PFSK-1 (cell line): ENCODE data around the gene FBXL13.

Source experiments
- FOXP2 ChIP-seq: optimal IDR thresholded peaks from 2 replicates; pipeline ENCODE3; 2011; ENCODE audit warnings: borderline replicate concordance, control low read depth, inconsistent platforms; ENCODE audit not compliant: insufficient read depth; ENCODE audit errors: extremely low read length, extremely low read depth
- POLR2AphosphoS5 ChIP-seq: IDR thresholded peaks from 2 replicates; pipeline ENCODE4 v1.6.1; 2012; ENCODE audit warnings: low read depth, mild to moderate bottlenecking, control low read depth, low read length, moderate library complexity
- REST ChIP-seq, 2 experiments: IDR thresholded peaks; 2 replicates each; pipeline versions ENCODE4 v1.6.1 to v1.8.0; 2011 to 2012; ENCODE audit warnings: low read depth in 2 of 2, low read length in 2 of 2, control low read depth in 1 of 2, inconsistent platforms in 1 of 2, mild to moderate bottlenecking in 1 of 2, moderate library complexity in 1 of 2; ENCODE audit not compliant: insufficient read depth in 1 of 2
- SIN3A ChIP-seq: IDR thresholded peaks from 2 replicates; pipeline ENCODE4 v1.6.1; 2012; ENCODE audit warnings: mild to moderate bottlenecking, low read length, moderate library complexity, borderline replicate concordance; ENCODE audit not compliant: insufficient read depth
- TAF1 ChIP-seq: IDR thresholded peaks from 2 replicates; pipeline ENCODE4 v1.6.1; 2012; ENCODE audit warnings: low read length, control low read depth, borderline replicate concordance; ENCODE audit not compliant: insufficient read depth

FBXL13 gene

GRCh38 chr7:102832674-102833073, 241.9 kb downstream of the FBXL13 start:
- TF ChIP-seq SIN3A: no peak

GRCh38 chr7:102830197-102830596, 244.4 kb downstream of the FBXL13 start:
- TF ChIP-seq TAF1: no peak
- TF ChIP-seq SIN3A: no peak
- no peak for TF ChIP-seq FOXP2
- TF ChIP-seq POLR2AphosphoS5: no peak
- TF ChIP-seq REST (IDR thresholded peaks at IDR 0.05; ENCODE audit: insufficient read depth in 1 of 2, low read depth in 2 of 2, low read length in 2 of 2): no peak

- no peak for TF ChIP-seq SIN3A
- no peak for TF ChIP-seq TAF1
- no peak for TF ChIP-seq REST (IDR thresholded peaks at IDR 0.05; ENCODE audit: insufficient read depth in 1 of 2, low read depth in 2 of 2, low read length in 2 of 2)
- no peak for TF ChIP-seq POLR2AphosphoS5
- no peak for TF ChIP-seq FOXP2
Observed at GRCh38 chr7:102829075-102829474, 245.5 kb downstream of the FBXL13 start.

- TF ChIP-seq TAF1: no peak
- TF ChIP-seq POLR2AphosphoS5: no peak
- TF ChIP-seq SIN3A: no peak
- TF ChIP-seq FOXP2: no peak
- no peak for TF ChIP-seq REST (IDR thresholded peaks at IDR 0.05; ENCODE audit: insufficient read depth in 1 of 2, low read depth in 2 of 2, low read length in 2 of 2)
Observed at GRCh38 chr7:102828286-102828685, 246.3 kb downstream of the FBXL13 start.

- TF ChIP-seq POLR2AphosphoS5: no peak
- no peak for TF ChIP-seq FOXP2
- no peak for TF ChIP-seq TAF1
- no peak for TF ChIP-seq REST (IDR thresholded peaks at IDR 0.05; ENCODE audit: insufficient read depth in 1 of 2, low read depth in 2 of 2, low read length in 2 of 2)
- no peak for TF ChIP-seq SIN3A
Observed at GRCh38 chr7:102823390-102824119, 251.0 kb downstream of the FBXL13 start.
